ENCODE data around the gene BMPR1A. TPM values are rescaled to one million over a fixed set of nuclear protein-coding genes. Genes with fewer than 3 reads are reported as not detected.
A peak's percentile ranks its signal among the peaks of the same experiment; 100 is the strongest.

Gene BMPR1A
- total RNA-seq, 1 donor from 2014 or later: 84.7 TPM

- TF ChIP-seq CTCF (conservative IDR thresholded peaks at IDR 0.05): no peak
- H3K4me3 Mint-ChIP-seq: no peak overlapping the region
- peaks cover 8% of the 10 kb centered on the region for H3K36me3 Mint-ChIP-seq
- H3K27ac Mint-ChIP-seq: no peak overlapping the region
- H3K27me3 Mint-ChIP-seq: no peaks in the 10 kb centered on the region
- H3K9me3 Mint-ChIP-seq: peaks cover 14% of the 10 kb centered on the region
- no peak for DNase-seq (ENCODE audit: extremely low spot score, unreplicated experiment)
- H3K4me1 Mint-ChIP-seq (ENCODE audit: unreplicated experiment): peaks cover 24% of the 10 kb centered on the region
Observed at GRCh38 chr10:86956195-86956847, 199.9 kb downstream of the BMPR1A start.

GRCh38 chr10:86956848-86957448, 200.5 kb downstream of the BMPR1A start:
- Mint-ChIP-seq H3K27me3 (no peaks in the 10 kb centered on the region), H3K36me3 (peaks cover 6% of the 10 kb centered on the region), H3K27ac (no peak overlapping the region), H3K9me3 (peaks cover 12% of the 10 kb centered on the region), H3K4me1 (ENCODE audit: unreplicated experiment) (peaks cover 24% of the 10 kb centered on the region), H3K4me3 (no peak overlapping the region)
- no peak for TF ChIP-seq CTCF (conservative IDR thresholded peaks at IDR 0.05)
- no peak for DNase-seq (ENCODE audit: extremely low spot score, unreplicated experiment)

- DNase-seq (ENCODE audit: extremely low spot score, unreplicated experiment): no peak
- no peak for TF ChIP-seq CTCF (conservative IDR thresholded peaks at IDR 0.05)
- Mint-ChIP-seq H3K4me1 (ENCODE audit: unreplicated experiment) (peaks cover 24% of the 10 kb centered on the region), H3K4me3 (peak within 1 kb of the TSS; percentile 86), H3K27me3 (no peaks in the 10 kb centered on the region), H3K9me3 (peaks cover 5% of the 10 kb centered on the region), H3K27ac (peak within 1 kb of the TSS; percentile 74), H3K36me3 (no peaks in the 10 kb centered on the region)
Observed at GRCh38 chr10:86957471-86958115, 201.2 kb downstream of the BMPR1A start, which contains the start of gene MMRN2. TSS of gene MMRN2 (minus strand) at chr10:86957615. CDS start at chr10:86957541, 74 bp downstream.

GRCh38 chr10:86958116-86958900, 201.9 kb downstream of the BMPR1A start, which contains the start of gene SNCG:
TSS of gene SNCG (plus strand) at chr10:86958599. CDS start at chr10:86958698, 99 bp downstream.
- H3K4me3 Mint-ChIP-seq: peak within 1 kb of the TSS; percentile 86
- no peaks in the 10 kb centered on the region for H3K36me3 Mint-ChIP-seq
- peaks cover 24% of the 10 kb centered on the region for H3K4me1 Mint-ChIP-seq (ENCODE audit: unreplicated experiment)
- TF ChIP-seq CTCF (conservative IDR thresholded peaks at IDR 0.05): no peak
- no peaks in the 10 kb centered on the region for H3K27me3 Mint-ChIP-seq
- H3K27ac Mint-ChIP-seq: peak within 1 kb of the TSS; percentile 74
- H3K9me3 Mint-ChIP-seq: no peaks in the 10 kb centered on the region
- DNase-seq (ENCODE audit: extremely low spot score, unreplicated experiment): no peak
